GM21723 (cell line): Measurements from ENCODE around the gene MPHOSPH9.
A peak's percentile ranks its signal among the peaks of the same experiment; 100 is the strongest.

ENCODE experiments used
- ATAC-seq: cut with Tn5 transposase; IDR thresholded peaks from one replicate; pipeline ENCODE4 v1.9.1; 2021; ENCODE audit warnings: mild to moderate bottlenecking, moderate library complexity; ENCODE audit not compliant: unreplicated experiment

Gene MPHOSPH9

GRCh38 chr12:123232807-123233504 lies at the start of gene MPHOSPH9, which contains the start of gene MTRFR:
TSS of gene MPHOSPH9 (minus strand) at chr12:123233141. CDS start at chr12:123230364, 2,777 bp downstream.
TSS of gene MTRFR (plus strand) at chr12:123233436. CDS start at chr12:123253675, 20,239 bp downstream.
- ATAC-seq = peak; percentile 80

GRCh38 chr12:123282111-123282510 lies 49.2 kb upstream of the MPHOSPH9 start:
- ATAC-seq = no peak

- no peak for ATAC-seq
Measured at GRCh38 chr12:123280971-123281370, 48.0 kb upstream of the MPHOSPH9 start.

- peak; percentile 81 for ATAC-seq
Measured at GRCh38 chr12:123278101-123278627, 45.2 kb upstream of the MPHOSPH9 start.

- no peak for ATAC-seq
Measured at GRCh38 chr12:123273166-123273565, 40.2 kb upstream of the MPHOSPH9 start.

- ATAC-seq = peak; percentile 59
Measured at GRCh38 chr12:123271001-123271668, 38.2 kb upstream of the MPHOSPH9 start.

- peak; percentile 9 for ATAC-seq
Measured at GRCh38 chr12:123270214-123271000, 37.5 kb upstream of the MPHOSPH9 start.

GRCh38 chr12:123269896-123270213 lies 36.9 kb upstream of the MPHOSPH9 start:
- no peak for ATAC-seq

- ATAC-seq = no peak
Measured at GRCh38 chr12:123269395-123269892, 36.5 kb upstream of the MPHOSPH9 start.

GRCh38 chr12:123268850-123269249 lies 35.9 kb upstream of the MPHOSPH9 start:
- no peak for ATAC-seq

- no peak for ATAC-seq
Measured at GRCh38 chr12:123267991-123268843, 35.3 kb upstream of the MPHOSPH9 start.

- ATAC-seq = no peak
Measured at GRCh38 chr12:123267335-123267920, 34.5 kb upstream of the MPHOSPH9 start.

GRCh38 chr12:123266679-123267277 lies 33.8 kb upstream of the MPHOSPH9 start:
- ATAC-seq = no peak

GRCh38 chr12:123265851-123266678 lies 33.1 kb upstream of the MPHOSPH9 start:
- ATAC-seq = no peak

GRCh38 chr12:123264642-123265041 lies 31.7 kb upstream of the MPHOSPH9 start:
- no peak for ATAC-seq

- no peak for ATAC-seq
Measured at GRCh38 chr12:123263196-123263817, 30.4 kb upstream of the MPHOSPH9 start.

GRCh38 chr12:123261196-123261595 lies 28.3 kb upstream of the MPHOSPH9 start:
- ATAC-seq = no peak

GRCh38 chr12:123260081-123260480 lies 27.1 kb upstream of the MPHOSPH9 start:
- no peak for ATAC-seq
